HEK293T (cell line): ENCODE results near the gene FBH1.

Source experiments
- BHLHE40 ChIP-seq: fragments of 450-650 bp; IDR thresholded peaks from 2 replicates; pipeline ENCODE4 v1.6.1; 2016; ENCODE audit warnings: mild to moderate bottlenecking, moderate library complexity, borderline replicate concordance
- CTBP1 ChIP-seq: fragments of 450-650 bp; IDR thresholded peaks from 2 replicates; pipeline ENCODE4 v1.6.1; 2016; ENCODE audit warnings: borderline replicate concordance
- FOXA1 ChIP-seq: fragments of 450-650 bp; IDR thresholded peaks from 2 replicates; pipeline ENCODE4 v1.6.1; 2016; ENCODE audit warnings: mild to moderate bottlenecking
- FOXK2 ChIP-seq: fragments of 450-650 bp; IDR thresholded peaks from 2 replicates; pipeline ENCODE4 v1.6.1; 2016; ENCODE audit warnings: mild to moderate bottlenecking
- FOXM1 ChIP-seq: fragments of 450-650 bp; IDR thresholded peaks from 2 replicates; pipeline ENCODE4 v1.6.1; 2017; ENCODE audit warnings: mild to moderate bottlenecking, borderline replicate concordance
- NFRKB ChIP-seq: fragments of 450-650 bp; IDR thresholded peaks from 2 replicates; pipeline ENCODE4 v1.6.1; 2016; ENCODE audit warnings: mild to moderate bottlenecking, moderate library complexity
- SP1 ChIP-seq: fragments of 450-650 bp; IDR thresholded peaks from 2 replicates; pipeline ENCODE4 v1.6.1; 2017
- SUZ12 ChIP-seq: fragments of 450-650 bp; IDR thresholded peaks from 2 replicates; pipeline ENCODE4 v1.6.1; 2016; ENCODE audit warnings: mild to moderate bottlenecking

DNA sequence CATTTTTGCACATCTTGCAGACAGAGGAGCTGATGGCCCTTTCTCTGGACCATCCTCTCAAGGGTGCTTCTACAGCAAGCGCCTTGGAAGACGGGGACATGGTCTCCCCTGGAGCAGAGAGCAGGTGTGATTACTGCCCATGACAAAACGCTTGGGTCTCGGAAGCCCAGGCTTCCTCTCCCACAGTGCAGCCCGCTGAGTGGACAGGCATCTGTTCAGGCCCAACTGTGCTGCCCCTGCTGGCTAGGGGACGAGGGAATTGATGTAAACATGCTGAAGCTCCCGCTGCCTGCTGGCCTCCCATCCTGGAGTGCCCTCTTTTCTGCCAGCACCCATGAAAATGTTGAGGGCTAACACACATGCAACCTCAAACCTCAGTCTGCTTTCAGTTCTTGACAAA is 73.0 kb downstream of the FBH1 start:
- no peak for TF ChIP-seq FOXK2
- no peak for TF ChIP-seq SUZ12
- TF ChIP-seq SP1, result no peak
- TF ChIP-seq CTBP1, result no peak
- no peak for TF ChIP-seq NFRKB
- no peak for TF ChIP-seq BHLHE40
- no peak for TF ChIP-seq FOXM1
- TF ChIP-seq FOXA1, result no peak
